Left lung (tissue), 10 donors: ENCODE data around the gene CDC34. TPM values are rescaled to one million over a fixed set of nuclear protein-coding genes. Genes with fewer than 3 reads are reported as not detected.

Experiments used
- ATAC-seq: fragments of 200-7000 bp; cut with Tn5 transposase; one replicate; pipeline ENCODE4 v1.9.1; 2020; ENCODE audit warnings: moderate library complexity
- DNase-seq, 4 donors: peaks; one replicate each; pipeline ENCODE4 v3.0.0-alpha.2; 2013 to 2020
- H3K27ac ChIP-seq, 2 donors: fragments of 200-600 bp; sonication (generic) in 1 of 2; one replicate each; pipeline versions ENCODE4 v1.5.0 to v1.8.0; 2020 to 2021
- H3K27me3 ChIP-seq, 2 donors: fragments of 200-600 bp; sonication (generic) in 1 of 2; one replicate each; pipeline versions ENCODE4 v1.5.0 to v1.8.0; 2020 to 2021
- H3K36me3 ChIP-seq, 2 donors: fragments of 200-600 bp; sonication (generic) in 1 of 2; one replicate each; pipeline versions ENCODE4 v1.5.0 to v1.8.0; 2020 to 2021
- H3K4me1 ChIP-seq, 2 donors: fragments of 200-600 bp; one replicate each; pipeline ENCODE4 v1.8.0; 2021
- H3K4me3 ChIP-seq, 2 donors: fragments of 200-600 bp; sonication (generic) in 1 of 2; one replicate each; pipeline versions ENCODE4 v1.5.0 to v1.8.0; 2020 to 2021; ENCODE audit warnings: mild to moderate bottlenecking in 1 of 2
- H3K9me3 ChIP-seq, 2 donors: fragments of 200-600 bp; sonication (generic) in 1 of 2; one replicate each; pipeline versions ENCODE4 v1.5.0 to v1.8.0; 2020 to 2021
- CTCF ChIP-seq, 2 donors: fragments of 200-600 bp; sonication (generic) in 1 of 2; IDR thresholded peaks; one replicate each; pipeline versions ENCODE4 v1.5.0 to v1.8.0; 2021; ENCODE audit warnings: antibody characterized with exemption in 2 of 2
- intact Hi-C, 2 donors: fragments of 100-400 bp; cut with DNase I; formaldehyde crosslinking; loops; one replicate each; pipeline versions ENCODE4 v1.11.2 to v1.14.2; 2022
- polyA plus RNA-seq, 6 donors: library from polyadenylated mRNA; unstranded; fragments of 120-200 nt; gene quantifications; one replicate each; pipeline ENCODE4 v1.2.1, GENCODE V29; 2013; ENCODE audit not compliant: insufficient read length in 6 of 6
- total RNA-seq, 2 donors: library from RNA; stranded (reverse); fragmentation: NEBNext Ultra II Directional; extraction: Animal tissue kit (Norgen Biotek cat#: 25700); gene quantifications; one replicate each; pipeline ENCODE4 v1.2.1, GENCODE V29; 2021
- donor health status: DM: no; HTN: yes; CAD: no.
- donor health status: DM: no; HTN: no; CAD: no.

CDC34 gene
- total and polyA plus RNA-seq, 8 donors = 42.7 to 62.3 (median 55.0) TPM

GRCh38 chr19:535017-535835 lies 3.7 kb downstream of the CDC34 start:
- Histone ChIP-seq H3K27ac (peak overlapping the region in 1 of 2 donors; percentile 33), H3K27me3 (no peaks in the 10 kb centered on the region), H3K36me3 (peaks cover 0 to 45% of the 10 kb centered on the region in 2 donors), H3K9me3 (no peaks in the 10 kb centered on the region), H3K4me1 (peaks cover 15 to 32% of the 10 kb centered on the region in 2 donors), H3K4me3 (no peak overlapping the region)
- intact Hi-C loops = no loop called here
- DNase-seq (no peak), ATAC-seq (peak; percentile 11)
- no peak for TF ChIP-seq CTCF (IDR thresholded peaks at IDR 0.05)

GRCh38 chr19:536031-536880 lies 4.7 kb downstream of the CDC34 start:
- no peaks in the 10 kb centered on the region for H3K9me3 ChIP-seq
- H3K36me3 ChIP-seq = peaks cover 0 to 52% of the 10 kb centered on the region in 2 donors
- intact Hi-C loops = no loop called here
- peaks cover 15 to 29% of the 10 kb centered on the region in 2 donors for H3K4me1 ChIP-seq
- DNase-seq (no peak), ATAC-seq (no peak)
- H3K4me3 ChIP-seq = no peak overlapping the region
- H3K27ac ChIP-seq = peak overlapping the region in 1 of 2 donors; percentile 28
- no peak for TF ChIP-seq CTCF (IDR thresholded peaks at IDR 0.05)
- H3K27me3 ChIP-seq = no peaks in the 10 kb centered on the region

DNA sequence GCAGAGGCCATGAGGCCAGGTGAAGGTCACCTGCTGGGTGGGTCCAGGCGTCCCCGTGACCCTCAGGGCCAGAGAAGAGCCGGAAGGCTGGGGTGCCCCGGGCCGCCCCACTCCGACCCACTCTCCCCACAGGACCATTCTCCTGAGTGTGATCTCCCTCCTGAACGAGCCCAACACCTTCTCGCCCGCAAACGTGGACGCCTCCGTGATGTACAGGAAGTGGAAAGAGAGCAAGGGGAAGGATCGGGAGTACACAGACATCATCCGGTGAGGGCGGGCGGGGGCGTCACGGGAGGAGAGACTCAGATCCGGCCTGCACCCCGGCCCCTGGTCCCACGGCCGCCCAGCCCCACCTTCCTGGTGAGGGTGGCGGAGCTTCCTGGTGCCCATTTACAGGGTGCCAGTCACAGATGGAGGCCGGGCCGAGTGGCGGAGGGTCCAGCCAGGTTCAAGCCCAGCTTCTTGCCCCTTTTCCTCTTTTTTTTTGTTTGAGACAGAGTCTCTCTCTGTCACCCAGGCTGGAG lies 5.4 kb downstream of the CDC34 start:
- Histone ChIP-seq H3K27me3 (no peaks in the 10 kb centered on the region), H3K36me3 (peaks cover 0 to 59% of the 10 kb centered on the region in 2 donors), H3K4me3 (no peak overlapping the region), H3K9me3 (no peaks in the 10 kb centered on the region), H3K27ac (peak overlapping the region in 1 of 2 donors; percentile 28), H3K4me1 (peaks cover 15 to 29% of the 10 kb centered on the region in 2 donors)
- intact Hi-C loops = no loop called here
- TF ChIP-seq CTCF (IDR thresholded peaks at IDR 0.05) = no peak
- no peak for DNase-seq
- no peak for ATAC-seq

- Histone ChIP-seq H3K9me3 (no peaks in the 10 kb centered on the region), H3K27me3 (no peaks in the 10 kb centered on the region), H3K36me3 (peaks cover 0 to 68% of the 10 kb centered on the region in 2 donors), H3K27ac (no peak overlapping the region), H3K4me3 (no peak overlapping the region), H3K4me1 (peaks cover 8 to 15% of the 10 kb centered on the region in 2 donors)
- DNase-seq (no peak), ATAC-seq (no peak)
- TF ChIP-seq CTCF (IDR thresholded peaks at IDR 0.05) = no peak
- intact Hi-C loops = no loop called here
These were observed 7.3 kb downstream of the CDC34 start for GRCh38 chr19:538641-539428.
